Stimulated activated CD4-positive, alpha-beta T cell treated with anti-CD3 and anti-CD28 coated beads, TNF-alpha, amount 100 ng/mL, for 48 hours (primary cell): ENCODE measurements around the gene SOBP.
"Not testable (repeated sequence)": the region's sequence is repeated elsewhere in the genome, so short reads cannot be mapped to it uniquely, and the experiment has no call there.

Experiments
- DNase-seq, 3 donors: peaks; one replicate each; pipeline ENCODE4 v3.0.0-alpha.2; 2020; ENCODE audit warnings: low read depth in 3 of 3

The SOBP gene

DNA sequence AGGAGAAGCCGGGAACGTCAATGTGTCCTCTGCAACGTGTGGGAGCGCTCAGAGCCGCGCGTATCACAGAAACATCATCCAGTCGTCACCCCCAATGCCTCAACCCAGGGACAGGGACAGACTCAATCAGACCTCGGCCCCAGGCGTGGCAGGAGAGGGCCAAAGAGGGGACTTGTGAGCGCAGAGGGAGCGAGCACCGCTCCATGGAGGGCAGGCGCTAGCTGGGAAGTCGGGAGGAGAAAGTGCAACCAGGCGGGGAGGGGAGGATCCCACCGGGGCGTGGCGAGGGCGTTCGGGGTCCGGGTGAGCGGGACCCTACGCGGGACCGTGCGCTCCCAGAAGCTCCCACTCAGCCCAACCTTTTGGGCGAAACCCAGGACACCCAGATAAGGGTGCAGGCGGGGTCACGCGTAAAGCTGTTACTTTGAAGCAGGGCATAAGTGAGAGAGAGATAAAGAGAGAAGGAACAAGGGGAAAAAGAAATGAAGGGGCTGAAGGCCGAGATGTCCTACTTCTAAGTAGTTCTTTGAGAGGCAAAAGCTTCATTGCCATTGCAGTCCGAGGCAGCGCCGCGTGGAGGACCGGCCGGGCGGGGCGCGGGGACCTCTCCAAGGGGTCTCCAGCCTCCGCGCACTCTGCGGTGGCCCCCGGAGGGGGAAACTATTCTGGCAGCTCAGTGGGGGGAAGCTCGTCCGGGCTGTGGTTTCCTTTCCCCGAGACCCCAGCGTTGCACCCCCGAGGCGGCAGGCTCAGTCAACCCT is 862 bp upstream of the SOBP start:
- peak in 1 of 3 donors; percentile 9 for DNase-seq

GRCh38 chr6:107490566-107491137 is 735 bp downstream of the SOBP start:
- DNase-seq, result no peak

DNA sequence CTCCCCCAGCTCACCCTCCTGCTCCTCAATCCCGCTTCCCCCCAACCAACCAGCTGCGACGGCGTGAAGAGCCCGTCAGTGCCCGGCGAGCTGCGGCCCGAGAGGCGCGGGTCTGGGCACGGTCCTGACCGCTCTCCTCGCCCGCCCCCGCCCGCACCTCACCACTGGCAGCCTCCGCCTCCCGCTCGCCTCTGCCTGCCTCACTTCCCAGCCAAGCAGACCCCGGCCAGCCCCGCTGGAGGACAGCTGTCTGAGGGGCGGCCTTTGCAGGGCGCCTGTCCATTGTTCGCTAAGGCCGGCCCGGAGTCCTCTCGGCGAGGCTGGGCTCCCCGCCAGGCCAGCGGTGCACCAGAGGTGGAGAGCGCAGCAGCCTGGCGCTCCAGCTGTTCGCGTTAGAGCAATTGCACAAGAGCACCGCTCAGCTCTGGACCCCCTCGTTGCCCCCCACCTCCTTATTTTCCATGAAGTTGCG is 1.3 kb downstream of the SOBP start:
- DNase-seq, result no peak

DNA sequence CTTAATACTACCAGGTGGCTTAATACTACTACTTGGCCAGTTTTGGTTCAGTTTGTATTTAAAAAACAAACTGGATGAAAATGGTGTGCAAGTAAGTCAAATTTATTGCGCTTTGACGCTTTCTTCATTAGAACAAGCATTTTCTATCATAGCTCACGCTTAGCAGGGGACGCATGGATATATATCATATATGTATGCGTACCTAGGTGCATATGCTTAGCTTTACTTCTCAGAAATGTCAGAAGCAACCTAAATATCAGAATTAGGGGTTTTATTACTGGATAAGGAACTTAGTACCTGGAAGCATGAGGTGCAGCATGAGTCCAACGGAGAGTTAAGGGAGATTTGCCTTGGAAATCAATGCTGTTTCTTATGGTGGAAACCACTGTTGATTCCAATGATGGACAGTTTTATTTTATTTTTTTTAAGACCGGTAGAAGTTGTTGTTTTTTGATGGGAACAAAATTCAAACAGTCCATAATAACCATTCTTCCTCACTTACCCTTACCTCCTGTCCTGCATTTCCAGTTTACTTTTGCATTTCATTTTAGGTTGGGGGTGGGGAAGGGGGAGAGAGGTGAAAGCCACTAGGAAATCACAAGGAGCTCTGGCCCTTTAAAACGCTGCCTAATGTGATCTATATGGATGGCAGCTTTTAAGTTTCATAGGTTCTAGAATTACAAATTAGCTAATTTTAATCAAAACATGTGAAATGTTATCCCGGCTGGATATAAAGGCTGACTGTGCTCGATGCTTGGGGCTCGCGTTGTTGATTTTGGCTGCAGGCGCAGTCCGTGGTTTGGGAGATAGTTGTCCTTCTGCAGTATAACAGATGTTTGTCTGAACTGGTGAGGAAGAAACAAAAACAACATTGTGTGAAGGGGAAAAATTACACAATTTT is 2.1 kb downstream of the SOBP start:
- no peak for DNase-seq

DNA sequence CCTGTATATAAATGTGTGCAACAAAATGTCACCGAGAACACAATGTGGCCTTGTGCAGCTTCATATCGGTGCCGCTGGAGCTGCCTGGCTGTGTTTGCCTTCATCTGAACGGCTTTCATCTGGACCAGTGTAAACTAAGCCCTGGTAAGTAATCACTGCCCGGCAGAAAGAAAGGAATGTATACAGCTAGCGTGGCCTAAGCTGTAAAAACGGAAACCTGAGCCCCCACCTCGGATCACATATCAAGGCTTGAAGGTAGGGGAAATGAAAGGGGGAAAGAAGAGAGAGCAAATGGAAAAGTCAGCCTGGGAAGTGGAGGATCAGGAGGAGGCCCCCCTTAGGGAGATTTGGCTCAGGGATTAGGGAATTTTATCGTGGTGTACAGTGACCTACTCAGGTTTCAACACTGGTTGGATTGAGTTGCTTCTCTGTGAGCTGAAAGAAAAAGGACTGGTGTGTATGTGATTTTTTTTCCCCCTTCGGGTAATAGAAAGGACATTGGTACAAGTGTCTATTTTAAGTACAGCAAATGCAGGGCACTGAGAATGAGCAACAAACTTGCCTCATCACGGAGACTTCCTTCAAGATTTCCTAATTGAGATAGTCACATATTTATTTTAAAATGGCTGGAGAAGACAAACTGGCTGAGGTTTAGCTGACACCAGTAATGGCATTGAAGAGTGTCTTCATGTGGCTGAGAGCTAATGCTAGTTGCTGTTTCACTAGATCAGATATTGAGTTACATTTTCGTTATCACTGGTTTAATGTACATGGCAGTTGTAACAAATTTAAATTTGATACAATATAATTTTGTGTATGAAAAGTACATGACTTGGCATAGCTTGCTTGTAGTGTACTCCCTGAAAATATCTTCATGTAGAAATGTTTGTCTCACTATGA is 3.5 kb downstream of the SOBP start:
- DNase-seq, result no peak

GRCh38 chr6:107495196-107495643 is 5.3 kb downstream of the SOBP start:
- no peak for DNase-seq

- DNase-seq, result no peak
Measured at GRCh38 chr6:107495971-107496370, 6.1 kb downstream of the SOBP start.

- DNase-seq, result no peak
Measured at GRCh38 chr6:107496892-107497684, 7.2 kb downstream of the SOBP start.

DNA sequence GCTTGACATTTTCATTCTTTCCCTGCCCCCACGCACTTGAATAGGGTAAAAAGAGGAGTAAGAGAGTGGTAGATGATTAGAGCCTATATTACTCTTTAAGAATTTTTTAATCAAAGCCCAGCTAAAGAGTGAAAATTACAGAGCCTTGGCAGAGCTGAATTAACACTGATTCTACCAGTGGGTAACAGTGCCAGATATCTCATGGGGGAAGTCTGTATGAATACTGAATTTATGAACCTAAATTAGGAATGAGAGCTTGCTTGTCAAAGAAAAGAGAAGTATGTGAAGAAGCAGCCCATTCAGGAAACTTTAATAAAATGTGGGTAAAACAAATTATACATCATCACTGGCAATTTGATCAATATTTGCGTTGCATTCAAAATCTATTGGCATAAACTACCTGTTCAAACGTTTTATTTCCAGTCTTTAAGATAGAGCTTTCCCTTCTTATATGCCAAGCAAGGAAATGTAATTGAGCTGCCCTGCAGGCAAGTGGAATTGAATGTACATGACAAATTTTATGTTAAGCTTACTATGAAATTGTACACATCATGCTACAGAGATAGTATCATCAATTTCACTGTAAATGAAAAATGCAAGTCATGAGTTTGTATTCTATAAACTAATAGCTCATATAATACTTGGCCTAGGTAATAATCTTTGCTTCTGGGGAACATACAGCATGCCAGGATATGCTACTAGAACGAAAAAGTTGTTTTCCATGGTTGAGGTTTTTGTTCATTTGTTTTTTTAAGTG is 14.5 kb downstream of the SOBP start:
- no peak for DNase-seq

- no peak for DNase-seq
Measured at GRCh38 chr6:107506145-107506544, 16.2 kb downstream of the SOBP start.

DNA sequence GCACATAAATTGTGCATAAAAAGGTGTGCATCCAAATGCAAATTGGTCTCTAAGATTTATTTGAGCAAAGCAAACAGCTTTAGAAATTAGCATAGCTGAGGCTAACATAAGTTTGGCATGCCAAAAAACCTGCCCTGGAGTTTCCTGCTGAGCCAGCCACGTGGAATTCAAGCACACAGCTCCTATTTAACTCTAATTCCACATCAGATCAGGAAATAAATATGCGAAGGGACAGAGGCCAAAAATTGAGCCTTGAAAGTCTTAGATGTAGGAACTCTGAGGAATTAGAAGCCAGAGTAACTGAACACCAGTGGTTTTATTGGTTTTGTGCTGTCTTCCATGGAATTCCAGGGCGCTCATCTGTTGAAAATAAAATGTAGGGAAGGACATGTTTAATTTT is 19.6 kb downstream of the SOBP start:
- DNase-seq, result no peak

GRCh38 chr6:107510108-107510507 is 20.2 kb downstream of the SOBP start:
- DNase-seq, result no peak

- no peak for DNase-seq
Measured at GRCh38 chr6:107511511-107511993, 21.6 kb downstream of the SOBP start.

DNA sequence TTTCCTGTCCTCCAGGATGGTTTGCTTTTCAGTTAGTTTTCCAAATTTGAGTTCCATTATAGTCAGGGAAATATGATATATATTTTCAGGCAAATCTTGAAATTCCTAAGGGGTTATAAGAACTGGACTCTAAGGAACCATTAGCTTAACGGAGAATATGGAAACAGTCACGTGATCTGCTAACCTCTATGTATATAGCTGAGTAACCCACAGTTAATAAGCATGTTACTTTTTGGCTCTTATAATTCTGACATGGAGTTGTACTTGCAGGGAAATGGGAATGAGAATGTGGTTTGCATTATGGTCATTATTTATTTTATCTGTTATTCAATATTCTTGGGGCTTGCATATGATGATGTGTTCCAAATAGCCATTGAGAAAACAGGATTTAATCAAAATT is 23.3 kb downstream of the SOBP start:
- DNase-seq, result no peak

GRCh38 chr6:107515955-107516354 is 26.0 kb downstream of the SOBP start:
- no peak for DNase-seq

- no peak for DNase-seq
Measured at GRCh38 chr6:107517274-107517673, 27.4 kb downstream of the SOBP start.

- not testable (repeated sequence) for DNase-seq
Measured at GRCh38 chr6:107519224-107519623, 29.3 kb downstream of the SOBP start.

DNA sequence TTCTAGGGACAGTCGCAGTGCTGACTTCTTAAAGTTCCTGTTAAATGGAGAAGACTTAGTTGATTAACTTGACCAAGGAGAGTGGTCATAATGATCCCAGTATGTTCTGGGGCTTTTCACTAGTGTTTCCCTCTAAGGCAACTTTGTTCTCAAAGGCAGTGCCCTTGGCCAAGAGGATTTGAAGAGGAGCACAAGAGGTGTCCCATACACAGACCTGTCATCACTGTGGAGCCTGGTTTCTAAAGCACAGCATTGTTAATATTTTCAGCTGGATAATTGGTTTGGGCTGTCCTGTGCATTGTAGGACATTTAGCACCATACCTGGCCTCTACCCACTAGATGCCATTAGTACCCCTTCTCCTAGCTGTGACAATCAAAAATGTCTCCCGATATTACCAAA is 30.8 kb downstream of the SOBP start:
- DNase-seq, result not testable (repeated sequence)

- no peak for DNase-seq
Measured at GRCh38 chr6:107523054-107523791, 33.3 kb downstream of the SOBP start.
